HG03520 (cell line): ENCODE data around the gene PFKFB3.

Source experiments
- ATAC-seq: cut with Tn5 transposase; IDR thresholded peaks from one replicate; pipeline ENCODE4 v1.9.1; 2021; ENCODE audit warnings: mild to moderate bottlenecking, moderate library complexity; ENCODE audit not compliant: unreplicated experiment

The PFKFB3 gene

DNA sequence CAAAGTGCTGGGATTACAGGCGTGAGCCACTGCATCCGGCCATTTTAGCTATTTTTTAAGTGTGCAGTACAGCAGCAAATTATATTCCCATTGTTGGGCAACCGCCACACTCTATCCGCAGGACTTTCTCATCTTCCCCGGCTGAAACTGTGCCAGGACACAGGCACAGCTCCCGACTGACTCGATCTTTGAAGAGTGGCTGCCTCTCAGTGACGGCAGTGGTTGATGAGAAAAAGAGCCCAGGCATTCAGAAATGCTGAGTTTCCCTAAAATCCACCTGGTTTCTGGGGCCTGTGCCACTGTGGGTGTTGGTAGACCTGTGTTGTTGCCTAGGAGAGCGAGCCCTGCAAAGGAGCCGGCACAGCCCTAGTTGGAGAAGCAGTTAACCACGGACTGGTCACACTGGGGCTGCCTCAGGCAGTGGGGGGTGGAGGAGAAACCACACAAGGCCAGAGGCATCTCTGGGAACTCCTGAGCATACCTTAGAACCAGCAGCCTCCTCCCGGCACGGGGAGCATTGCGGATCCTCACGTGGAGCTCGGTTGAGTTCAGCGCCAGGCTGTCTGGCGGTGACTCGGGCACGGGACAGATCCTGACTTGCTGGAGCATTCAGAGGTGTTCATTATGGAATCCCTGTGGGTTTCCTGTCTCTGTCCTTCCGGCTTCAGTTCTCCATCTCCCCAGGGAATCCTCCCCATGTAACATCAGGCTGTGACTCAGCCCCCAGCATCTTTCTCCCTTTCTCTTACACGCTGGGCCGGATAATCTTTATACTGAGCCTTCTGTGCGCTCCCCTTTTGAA, 16.2 kb downstream of the PFKFB3 start:
- ATAC-seq: no peak

GRCh38 chr10:6219494-6219836, 16.7 kb downstream of the PFKFB3 start:
- no peak for ATAC-seq

DNA sequence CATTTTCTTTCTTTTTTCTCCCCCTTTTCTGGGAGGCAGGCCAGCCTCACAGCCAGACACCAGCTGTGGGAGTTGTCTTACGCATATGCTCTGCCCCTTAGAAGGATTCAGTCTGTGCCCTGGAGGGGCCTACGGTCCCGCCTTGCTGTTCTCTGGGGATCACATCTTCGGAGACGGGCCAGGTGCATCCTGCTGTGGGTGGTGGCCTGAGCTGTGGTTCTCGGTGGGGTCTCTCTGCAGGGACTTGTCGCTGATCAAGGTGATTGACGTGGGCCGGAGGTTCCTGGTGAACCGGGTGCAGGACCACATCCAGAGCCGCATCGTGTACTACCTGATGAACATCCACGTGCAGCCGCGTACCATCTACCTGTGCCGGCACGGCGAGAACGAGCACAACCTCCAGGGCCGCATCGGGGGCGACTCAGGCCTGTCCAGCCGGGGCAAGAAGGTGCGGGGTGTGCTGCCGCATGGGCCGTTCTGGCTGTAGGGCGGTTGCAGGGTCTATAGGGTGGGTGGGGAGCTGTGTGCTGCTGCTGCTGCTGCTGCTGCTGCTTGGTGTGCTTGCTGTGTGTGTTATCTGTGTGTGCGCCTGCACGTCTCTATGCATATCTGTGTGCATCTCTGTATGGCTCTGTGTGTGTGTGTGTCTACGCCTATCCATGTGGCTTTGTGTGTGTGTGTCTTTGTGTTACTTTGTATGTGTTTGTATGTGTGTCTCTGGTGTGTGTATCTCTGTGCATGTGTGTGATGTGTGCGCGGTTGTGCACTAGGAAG, 17.9 kb downstream of the PFKFB3 start:
- ATAC-seq: no peak

- no peak for ATAC-seq
These were observed 18.6 kb downstream of the PFKFB3 start for GRCh38 chr10:6221192-6221940.

GRCh38 chr10:6221971-6222751, 19.4 kb downstream of the PFKFB3 start:
- no peak for ATAC-seq

DNA sequence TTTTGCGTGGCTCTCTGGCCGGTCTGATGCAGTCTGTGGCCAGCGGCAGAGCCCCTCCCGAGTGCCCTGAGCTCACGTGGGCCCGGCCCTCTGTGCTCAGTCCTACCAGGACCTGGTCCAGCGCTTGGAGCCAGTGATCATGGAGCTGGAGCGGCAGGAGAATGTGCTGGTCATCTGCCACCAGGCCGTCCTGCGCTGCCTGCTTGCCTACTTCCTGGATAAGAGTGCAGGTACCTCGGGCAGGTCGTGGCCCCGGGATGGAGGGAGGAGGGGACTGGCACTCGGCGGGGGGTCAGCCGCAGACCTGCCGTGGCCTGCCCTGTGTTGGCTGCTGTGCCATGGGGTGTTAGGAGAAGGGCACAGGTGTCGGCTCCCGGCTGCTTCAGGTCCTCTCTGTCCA, 20.0 kb downstream of the PFKFB3 start:
- ATAC-seq: no peak

DNA sequence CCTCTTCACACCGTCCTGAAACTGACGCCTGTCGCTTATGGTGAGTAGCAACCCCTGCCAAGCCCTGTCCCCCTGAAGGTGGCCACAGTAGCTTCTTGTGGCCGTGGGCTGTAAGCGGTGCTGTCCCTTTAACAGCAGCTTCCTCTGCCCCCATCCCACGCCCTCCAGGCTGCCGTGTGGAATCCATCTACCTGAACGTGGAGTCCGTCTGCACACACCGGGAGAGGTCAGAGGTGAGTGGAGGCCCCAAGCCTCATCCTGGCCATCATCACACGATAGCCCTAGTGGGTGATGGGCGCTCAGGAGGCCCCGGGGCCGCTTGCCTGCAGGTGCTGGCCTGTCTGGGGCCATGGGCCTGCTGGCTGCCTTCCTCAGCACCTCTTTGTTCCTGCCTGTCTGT, 21.2 kb downstream of the PFKFB3 start:
- no peak for ATAC-seq

GRCh38 chr10:6224781-6225180, 22.0 kb downstream of the PFKFB3 start:
- no peak for ATAC-seq

DNA sequence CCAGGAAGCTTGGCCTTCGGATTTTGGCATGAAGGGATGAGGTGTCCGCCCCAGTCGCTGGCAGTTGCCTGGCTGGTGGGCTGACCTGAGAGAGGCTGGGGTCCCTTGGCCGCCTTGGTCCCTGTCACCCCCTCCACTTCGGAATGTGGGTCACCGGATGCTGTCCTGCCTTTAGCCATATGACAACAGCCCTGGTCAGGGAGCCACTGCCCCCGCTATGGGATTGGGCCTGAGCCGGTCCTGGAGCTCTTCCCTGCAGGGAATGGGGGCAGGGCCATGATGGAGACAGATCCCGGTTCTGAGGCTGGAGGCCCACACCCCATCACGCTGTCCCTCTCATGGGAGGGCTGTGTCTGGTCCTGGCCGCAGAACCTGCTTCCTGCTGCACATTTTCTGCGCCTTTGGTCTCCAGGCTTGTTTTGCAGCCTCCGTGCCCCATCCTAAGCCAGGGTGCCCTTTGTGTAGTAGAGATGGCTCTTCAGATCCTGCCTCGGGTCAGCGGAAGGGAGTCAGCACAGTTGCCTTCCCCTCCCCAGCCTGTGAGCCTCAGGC, 22.6 kb downstream of the PFKFB3 start:
- ATAC-seq: no peak

DNA sequence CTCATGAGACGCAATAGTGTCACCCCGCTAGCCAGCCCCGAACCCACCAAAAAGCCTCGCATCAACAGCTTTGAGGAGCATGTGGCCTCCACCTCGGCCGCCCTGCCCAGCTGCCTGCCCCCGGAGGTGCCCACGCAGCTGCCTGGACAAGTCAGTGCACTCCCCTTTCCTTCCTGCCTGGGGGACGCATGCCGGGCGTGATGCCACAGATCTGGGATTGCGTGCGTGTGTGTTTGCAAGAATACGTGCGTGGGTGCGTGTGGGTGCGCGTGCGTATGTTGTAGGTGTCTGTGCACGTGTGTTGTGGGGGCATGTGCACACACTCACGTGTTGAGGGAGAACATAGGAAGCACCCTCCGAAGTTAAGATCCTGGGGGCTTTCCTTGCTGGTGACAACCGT, 23.5 kb downstream of the PFKFB3 start:
- no peak for ATAC-seq

- no peak for ATAC-seq
These were observed 24.6 kb downstream of the PFKFB3 start for GRCh38 chr10:6227346-6227745.

- ATAC-seq: no peak
These were observed 25.3 kb downstream of the PFKFB3 start for GRCh38 chr10:6228010-6228511.

DNA sequence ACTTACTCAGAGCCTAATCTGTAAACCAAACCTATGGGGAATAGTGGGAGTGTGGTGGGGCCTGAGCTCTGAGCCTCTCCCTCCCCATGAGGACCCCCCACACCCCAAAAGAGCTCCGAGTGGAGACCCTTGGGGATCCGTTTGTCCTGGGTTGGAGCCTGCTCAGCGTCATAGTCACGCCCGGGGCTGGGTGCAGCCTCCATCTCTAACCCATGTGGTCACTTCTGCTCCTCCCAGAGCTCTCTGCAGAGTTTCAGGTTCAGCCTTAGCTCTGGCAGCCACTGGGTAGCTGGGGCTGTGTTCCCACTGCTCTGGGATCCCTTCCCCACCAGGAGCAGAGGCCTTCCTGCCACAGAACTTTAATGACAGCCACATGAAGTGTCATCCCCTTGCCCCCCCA, 25.9 kb downstream of the PFKFB3 start:
- no peak for ATAC-seq

GRCh38 chr10:6229290-6229689, 26.6 kb downstream of the PFKFB3 start:
- no peak for ATAC-seq

DNA sequence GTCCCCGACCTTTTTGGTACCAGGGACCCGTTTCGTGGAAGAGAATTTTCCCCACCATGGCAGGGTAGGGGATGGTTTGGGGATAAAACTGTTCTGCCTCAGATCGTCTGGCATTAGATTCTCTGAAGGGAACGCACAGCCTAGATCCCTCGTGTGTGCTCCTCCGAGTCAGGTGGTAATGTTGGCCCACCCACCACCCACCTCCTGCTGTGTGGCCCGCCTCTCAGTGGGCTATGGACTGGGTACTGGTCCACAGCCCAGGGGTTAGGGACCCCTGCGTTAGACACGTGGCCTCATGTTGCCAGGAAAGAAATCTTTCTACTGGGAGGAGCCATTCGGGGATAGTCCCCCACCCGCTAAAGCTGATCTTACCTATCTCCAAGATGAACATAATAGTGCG, 27.0 kb downstream of the PFKFB3 start:
- ATAC-seq: no peak

DNA sequence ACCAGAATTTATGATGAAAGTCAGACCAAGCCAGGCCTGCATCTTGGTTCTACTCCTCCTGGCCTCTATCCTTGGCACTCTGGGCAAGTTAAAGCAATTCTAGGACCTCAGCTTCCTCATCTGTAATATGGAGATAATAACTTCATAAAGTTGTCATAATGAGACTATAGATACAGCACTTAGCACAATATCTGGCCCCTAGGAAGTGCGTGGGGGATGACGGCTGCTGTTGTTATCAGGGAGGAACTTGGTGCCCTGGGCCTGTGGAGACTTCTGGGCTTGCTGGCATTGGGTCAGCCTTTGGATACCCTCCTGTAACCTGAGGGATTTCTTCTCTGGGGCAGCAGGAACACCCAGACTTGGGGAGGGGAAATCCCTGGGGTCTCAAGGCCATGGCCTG, 27.6 kb downstream of the PFKFB3 start:
- ATAC-seq: no peak

DNA sequence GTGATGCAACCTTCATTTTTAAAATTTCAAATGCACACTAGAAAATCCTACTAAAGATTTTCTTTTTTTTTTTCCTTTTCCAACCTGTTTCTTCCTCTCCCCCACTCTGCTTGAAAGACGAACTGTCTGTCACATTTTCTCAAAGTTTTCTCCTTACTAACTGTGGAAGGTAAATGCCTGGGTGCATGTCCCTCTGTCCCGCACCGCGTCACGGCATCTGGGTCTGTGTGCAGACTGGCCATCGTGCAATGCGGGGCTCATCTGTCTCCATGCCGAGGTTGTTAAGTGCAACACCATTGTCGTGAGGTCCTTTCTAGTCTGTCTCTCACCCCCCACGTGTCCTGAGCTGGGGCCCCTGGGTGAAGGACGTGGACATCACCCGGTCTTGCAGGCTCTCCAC, 28.4 kb downstream of the PFKFB3 start:
- no peak for ATAC-seq

DNA sequence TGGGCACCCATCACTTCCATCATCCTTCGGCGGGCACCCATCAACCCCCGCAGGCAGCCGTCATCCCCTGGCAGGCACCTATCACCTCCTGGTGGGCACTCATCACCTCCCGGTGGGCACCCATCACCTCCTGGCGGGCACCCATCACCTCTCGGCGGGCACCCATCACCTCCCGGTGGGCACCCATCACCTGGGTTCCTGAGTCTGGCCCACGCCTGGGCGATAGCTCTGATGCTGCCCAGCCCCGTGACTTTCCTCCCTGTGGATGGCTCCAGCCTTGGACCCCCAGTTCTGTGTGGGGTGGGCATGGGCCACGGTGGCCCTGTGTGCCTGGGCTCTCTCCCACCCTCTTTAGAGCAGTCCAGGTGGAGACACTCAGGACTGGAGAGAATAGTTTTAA, 29.0 kb downstream of the PFKFB3 start:
- no peak for ATAC-seq

GRCh38 chr10:6232225-6232807, 29.6 kb downstream of the PFKFB3 start:
- ATAC-seq: no peak
